Liver (tissue), 9 donors: ENCODE measurements around the gene UQCRHL. TPM values are rescaled to one million over a fixed set of nuclear protein-coding genes. Genes with fewer than 3 reads are reported as not detected.

Experiments
- DNase-seq: peaks from one replicate; pipeline ENCODE4 v3.0.0-alpha.2; 2017; ENCODE audit warnings: low spot score
- H3K27ac ChIP-seq, 2 donors: one replicate each; pipeline ENCODE4 v1.7.0; 2013; ENCODE audit warnings: inconsistent platforms in 2 of 2, low read length in 2 of 2, control low read depth in 1 of 2, low read depth in 1 of 2, mild to moderate bottlenecking in 1 of 2
- H3K27me3 ChIP-seq, 4 donors: one replicate each; pipeline versions ENCODE4 v1.6.1 to v1.7.0; 2013; ENCODE audit warnings: low read length in 3 of 4, inconsistent platforms in 1 of 4, mild to moderate bottlenecking in 1 of 4, moderate library complexity in 1 of 4; ENCODE audit not compliant: control insufficient read depth in 4 of 4, insufficient read depth in 4 of 4
- H3K36me3 ChIP-seq, 4 donors: one replicate each; pipeline versions ENCODE4 v1.6.1 to v1.7.0; 2013; ENCODE audit warnings: low read length in 3 of 4, mild to moderate bottlenecking in 3 of 4, low read depth in 1 of 4, moderate library complexity in 1 of 4; ENCODE audit not compliant: control insufficient read depth in 4 of 4, insufficient read depth in 3 of 4
- H3K4me1 ChIP-seq, 4 donors: one replicate each; pipeline versions ENCODE4 v1.6.1 to v1.7.0; 2013; ENCODE audit warnings: low read length in 3 of 4, mild to moderate bottlenecking in 3 of 4, moderate library complexity in 1 of 4; ENCODE audit not compliant: control insufficient read depth in 4 of 4, insufficient read depth in 4 of 4
- H3K4me3 ChIP-seq, 3 donors: one replicate each; pipeline versions ENCODE4 v1.6.1 to v1.7.0; 2013; ENCODE audit warnings: low read length in 3 of 3, control low read depth in 1 of 3, low read depth in 1 of 3, mild to moderate bottlenecking in 1 of 3
- H3K9ac ChIP-seq, 2 donors: one replicate each; pipeline ENCODE4 v1.7.0; 2013; ENCODE audit warnings: low read length in 2 of 2, mild to moderate bottlenecking in 2 of 2, moderate library complexity in 2 of 2, control low read depth in 1 of 2, low read depth in 1 of 2
- H3K9me3 ChIP-seq, 4 donors: one replicate each; pipeline versions ENCODE4 v1.6.1 to v1.7.0; 2013; ENCODE audit warnings: low read length in 3 of 4; ENCODE audit not compliant: control insufficient read depth in 4 of 4
- ATF3 ChIP-seq: IDR thresholded peaks from 2 replicates; pipeline ENCODE4 v1.6.1; 2016; ENCODE audit warnings: antibody characterized with exemption
- CTCF ChIP-seq: fragments of 150-350 bp; IDR thresholded peaks from 2 replicates; pipeline ENCODE4 v1.5.1; 2017; ENCODE audit warnings: improper control_type of control experiment, low read depth, low read length; ENCODE audit not compliant: missing input control
- EGR1 ChIP-seq, 2 donors: IDR thresholded peaks; 2 replicates each; pipeline ENCODE4 v1.6.1; 2016 to 2018; ENCODE audit warnings: antibody characterized with exemption in 2 of 2, low read depth in 2 of 2
- FOXA1 ChIP-seq: IDR thresholded peaks from 2 replicates; pipeline ENCODE4 v1.6.1; 2016; ENCODE audit warnings: antibody characterized with exemption
- GABPA ChIP-seq, 2 donors: IDR thresholded peaks in 1 of 2; conservative IDR thresholded peaks in 1 of 2; 2 replicates each; pipeline ENCODE4 v1.6.1; 2016; ENCODE audit warnings: antibody characterized with exemption in 2 of 2, mild to moderate bottlenecking in 1 of 2, moderate library complexity in 1 of 2
- HNF4A ChIP-seq, 2 donors: conservative IDR thresholded peaks; 2 replicates each; pipeline ENCODE4 v1.6.1; 2016; ENCODE audit warnings: antibody characterized with exemption in 2 of 2, mild to moderate bottlenecking in 2 of 2
- HNF4G ChIP-seq: IDR thresholded peaks from 2 replicates; pipeline ENCODE4 v1.6.1; 2016; ENCODE audit warnings: antibody characterized with exemption
- JUND ChIP-seq, 2 donors: IDR thresholded peaks; 2 replicates each; pipeline ENCODE4 v1.6.1; 2016; ENCODE audit warnings: antibody characterized with exemption in 2 of 2
- NR2F2 ChIP-seq: IDR thresholded peaks from 2 replicates; pipeline ENCODE4 v1.6.1; 2016; ENCODE audit warnings: antibody characterized with exemption
- RAD21 ChIP-seq, 2 donors: IDR thresholded peaks; 2 replicates each; pipeline ENCODE4 v1.6.1; 2016; ENCODE audit warnings: antibody characterized with exemption in 2 of 2, mild to moderate bottlenecking in 2 of 2
- RXRA ChIP-seq, 2 donors: IDR thresholded peaks; 2 replicates each; pipeline ENCODE4 v1.6.1; 2017 to 2018; ENCODE audit warnings: antibody characterized with exemption in 2 of 2, mild to moderate bottlenecking in 1 of 2
- SP1 ChIP-seq: IDR thresholded peaks from 2 replicates; pipeline ENCODE4 v1.6.1; 2018; ENCODE audit warnings: antibody characterized with exemption, mild to moderate bottlenecking
- TAF1 ChIP-seq: conservative IDR thresholded peaks from 2 replicates; pipeline ENCODE4 v1.6.1; 2016; ENCODE audit warnings: antibody characterized with exemption, mild to moderate bottlenecking
- YY1 ChIP-seq: IDR thresholded peaks from 2 replicates; pipeline ENCODE4 v1.6.1; 2016; ENCODE audit warnings: antibody characterized with exemption, mild to moderate bottlenecking
- WGBS: extraction: QIAGEN DNeasy Blood & Tissue Kit; methylation state at CpG from one replicate; pipeline ENCODE4 v1.1.7; 2013; 5-methylcytosine and 5-hydroxymethylcytosine counted together
- polyA plus RNA-seq, 2 donors: library from polyadenylated mRNA; stranded (reverse) in 1 of 2; unstranded in 1 of 2; fragments of 200-250 nt in 1 of 2; fragments of >200 nt in 1 of 2; fragmentation: Nextera tagmentation in 1 of 2; extraction: Ambion mirVana in 1 of 2; gene quantifications; one replicate each; pipeline versions ENCODE4 v1.2.1 to v1.2.3, GENCODE V29; 2013 to 2015
- total RNA-seq, 2 donors: library from RNA; depleted of rRNA; stranded (reverse); fragments of >200 nt; gene quantifications; one replicate each; pipeline ENCODE4 v1.2.3, GENCODE V29; 2014
- TF ChIP-seq, protein P1 (sequence below): IDR thresholded peaks from 2 replicates; pipeline ENCODE4 v1.6.1; 2016; ENCODE audit warnings: antibody characterized with exemption
- TF ChIP-seq, protein P2 (sequence below): IDR thresholded peaks from 2 replicates; pipeline ENCODE4 v1.6.1; 2016; ENCODE audit warnings: antibody characterized with exemption, mild to moderate bottlenecking
- TF ChIP-seq, protein P3 (sequence below): IDR thresholded peaks from 2 replicates; pipeline ENCODE4 v1.6.1; 2016; ENCODE audit warnings: antibody characterized with exemption
- donor health status: healthy.
- donor health status: healthy.
- donor health status: healthy.
- donor health status: healthy.
- donor health status: healthy.

UQCRHL gene
- total and polyA plus RNA-seq, 4 donors: 0.50 to 2.9 (median 1.4) TPM

GRCh38 chr1:15764269-15764764, 43.1 kb downstream of the UQCRHL start:
- Histone ChIP-seq H3K9me3 (no peaks in the 10 kb centered on the region), H3K4me1 (peaks cover 0 to 3% (median under 1%) of the 10 kb centered on the region in 4 donors), H3K36me3 (peaks cover 0 to 4% (median 0%) of the 10 kb centered on the region in 4 donors), H3K9ac (no peak overlapping the region), H3K4me3 (no peak overlapping the region), H3K27me3 (no peaks in the 10 kb centered on the region), H3K27ac (no peak overlapping the region)
- DNase-seq: no peak
- no peak for TF ChIP-seq SP1
- no peak for TF ChIP-seq YY1
- TF ChIP-seq, protein P1, sequence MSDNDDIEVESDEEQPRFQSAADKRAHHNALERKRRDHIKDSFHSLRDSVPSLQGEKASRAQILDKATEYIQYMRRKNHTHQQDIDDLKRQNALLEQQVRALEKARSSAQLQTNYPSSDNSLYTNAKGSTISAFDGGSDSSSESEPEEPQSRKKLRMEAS: no peak
- no peak for TF ChIP-seq FOXA1
- TF ChIP-seq HNF4A (conservative IDR thresholded peaks at IDR 0.05): no peak
- no peak for TF ChIP-seq GABPA (IDR thresholded peaks at IDR 0.05 in 1 of 2, conservative IDR thresholded peaks at IDR 0.05 in 1 of 2)
- TF ChIP-seq RXRA (IDR thresholded peaks at IDR 0.05): no peak
- TF ChIP-seq HNF4G: no peak
- no peak for TF ChIP-seq CTCF
- TF ChIP-seq ATF3: no peak
- TF ChIP-seq NR2F2: no peak
- TF ChIP-seq, protein P2, sequence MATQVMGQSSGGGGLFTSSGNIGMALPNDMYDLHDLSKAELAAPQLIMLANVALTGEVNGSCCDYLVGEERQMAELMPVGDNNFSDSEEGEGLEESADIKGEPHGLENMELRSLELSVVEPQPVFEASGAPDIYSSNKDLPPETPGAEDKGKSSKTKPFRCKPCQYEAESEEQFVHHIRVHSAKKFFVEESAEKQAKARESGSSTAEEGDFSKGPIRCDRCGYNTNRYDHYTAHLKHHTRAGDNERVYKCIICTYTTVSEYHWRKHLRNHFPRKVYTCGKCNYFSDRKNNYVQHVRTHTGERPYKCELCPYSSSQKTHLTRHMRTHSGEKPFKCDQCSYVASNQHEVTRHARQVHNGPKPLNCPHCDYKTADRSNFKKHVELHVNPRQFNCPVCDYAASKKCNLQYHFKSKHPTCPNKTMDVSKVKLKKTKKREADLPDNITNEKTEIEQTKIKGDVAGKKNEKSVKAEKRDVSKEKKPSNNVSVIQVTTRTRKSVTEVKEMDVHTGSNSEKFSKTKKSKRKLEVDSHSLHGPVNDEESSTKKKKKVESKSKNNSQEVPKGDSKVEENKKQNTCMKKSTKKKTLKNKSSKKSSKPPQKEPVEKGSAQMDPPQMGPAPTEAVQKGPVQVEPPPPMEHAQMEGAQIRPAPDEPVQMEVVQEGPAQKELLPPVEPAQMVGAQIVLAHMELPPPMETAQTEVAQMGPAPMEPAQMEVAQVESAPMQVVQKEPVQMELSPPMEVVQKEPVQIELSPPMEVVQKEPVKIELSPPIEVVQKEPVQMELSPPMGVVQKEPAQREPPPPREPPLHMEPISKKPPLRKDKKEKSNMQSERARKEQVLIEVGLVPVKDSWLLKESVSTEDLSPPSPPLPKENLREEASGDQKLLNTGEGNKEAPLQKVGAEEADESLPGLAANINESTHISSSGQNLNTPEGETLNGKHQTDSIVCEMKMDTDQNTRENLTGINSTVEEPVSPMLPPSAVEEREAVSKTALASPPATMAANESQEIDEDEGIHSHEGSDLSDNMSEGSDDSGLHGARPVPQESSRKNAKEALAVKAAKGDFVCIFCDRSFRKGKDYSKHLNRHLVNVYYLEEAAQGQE: no peak
- 83% methylated on average over 10 of the region's 10 CpGs for WGBS

DNA sequence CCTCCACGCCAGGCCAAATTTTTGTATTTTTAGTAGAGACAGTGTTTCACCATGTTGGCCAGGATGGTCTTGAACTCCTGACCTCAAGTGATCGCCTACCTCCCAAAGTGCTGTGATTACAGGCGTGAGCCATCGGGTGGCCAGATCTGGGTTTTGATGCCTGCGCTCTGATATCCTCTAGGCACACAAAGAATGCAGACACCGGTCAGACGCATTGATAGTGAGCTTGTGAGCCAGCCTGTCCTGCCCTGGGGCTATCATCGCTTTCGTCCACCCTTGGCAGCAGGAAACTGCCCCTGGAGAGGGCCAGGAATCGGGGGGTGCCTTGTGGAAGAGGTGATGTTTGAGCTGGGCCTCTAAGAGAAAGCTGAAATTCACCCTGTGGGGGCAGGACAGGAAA, 44.9 kb downstream of the UQCRHL start:
- Histone ChIP-seq H3K9ac (no peak overlapping the region), H3K27me3 (no peaks in the 10 kb centered on the region), H3K4me3 (no peak overlapping the region), H3K27ac (no peak overlapping the region), H3K4me1 (peaks cover 0 to 6% (median 5%) of the 10 kb centered on the region in 4 donors), H3K9me3 (no peaks in the 10 kb centered on the region), H3K36me3 (peaks cover 0 to 4% (median 0%) of the 10 kb centered on the region in 4 donors)
- 84% methylated on average over 10 of the region's 10 CpGs for WGBS
- DNase-seq: no peak
- TF ChIP-seq, protein P3, sequence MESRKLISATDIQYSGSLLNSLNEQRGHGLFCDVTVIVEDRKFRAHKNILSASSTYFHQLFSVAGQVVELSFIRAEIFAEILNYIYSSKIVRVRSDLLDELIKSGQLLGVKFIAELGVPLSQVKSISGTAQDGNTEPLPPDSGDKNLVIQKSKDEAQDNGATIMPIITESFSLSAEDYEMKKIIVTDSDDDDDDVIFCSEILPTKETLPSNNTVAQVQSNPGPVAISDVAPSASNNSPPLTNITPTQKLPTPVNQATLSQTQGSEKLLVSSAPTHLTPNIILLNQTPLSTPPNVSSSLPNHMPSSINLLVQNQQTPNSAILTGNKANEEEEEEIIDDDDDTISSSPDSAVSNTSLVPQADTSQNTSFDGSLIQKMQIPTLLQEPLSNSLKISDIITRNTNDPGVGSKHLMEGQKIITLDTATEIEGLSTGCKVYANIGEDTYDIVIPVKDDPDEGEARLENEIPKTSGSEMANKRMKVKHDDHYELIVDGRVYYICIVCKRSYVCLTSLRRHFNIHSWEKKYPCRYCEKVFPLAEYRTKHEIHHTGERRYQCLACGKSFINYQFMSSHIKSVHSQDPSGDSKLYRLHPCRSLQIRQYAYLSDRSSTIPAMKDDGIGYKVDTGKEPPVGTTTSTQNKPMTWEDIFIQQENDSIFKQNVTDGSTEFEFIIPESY: no peak
- no peak for TF ChIP-seq NR2F2
- no peak for TF ChIP-seq HNF4G
- no peak for TF ChIP-seq RAD21 (IDR thresholded peaks at IDR 0.05)
- TF ChIP-seq, protein P2: no peak
- no peak for TF ChIP-seq FOXA1
- no peak for TF ChIP-seq JUND (IDR thresholded peaks at IDR 0.05)
- TF ChIP-seq CTCF: no peak
- no peak for TF ChIP-seq SP1
- no peak for TF ChIP-seq RXRA (IDR thresholded peaks at IDR 0.05)
- no peak for TF ChIP-seq GABPA (IDR thresholded peaks at IDR 0.05 in 1 of 2, conservative IDR thresholded peaks at IDR 0.05 in 1 of 2)
- TF ChIP-seq YY1: no peak
- TF ChIP-seq TAF1: no peak
- no peak for TF ChIP-seq EGR1 (IDR thresholded peaks at IDR 0.05; ENCODE audit: low read depth in 2 of 2)
